C1 segment of cervical spinal cord (tissue), 14 donors: Measurements from ENCODE around the gene SLC2A1.

Experiments
- DNase-seq, 14 donors: peaks; one replicate each; lab custom pipeline; 2025; lab: John Stamatoyannopoulos, UW

Gene SLC2A1

DNA sequence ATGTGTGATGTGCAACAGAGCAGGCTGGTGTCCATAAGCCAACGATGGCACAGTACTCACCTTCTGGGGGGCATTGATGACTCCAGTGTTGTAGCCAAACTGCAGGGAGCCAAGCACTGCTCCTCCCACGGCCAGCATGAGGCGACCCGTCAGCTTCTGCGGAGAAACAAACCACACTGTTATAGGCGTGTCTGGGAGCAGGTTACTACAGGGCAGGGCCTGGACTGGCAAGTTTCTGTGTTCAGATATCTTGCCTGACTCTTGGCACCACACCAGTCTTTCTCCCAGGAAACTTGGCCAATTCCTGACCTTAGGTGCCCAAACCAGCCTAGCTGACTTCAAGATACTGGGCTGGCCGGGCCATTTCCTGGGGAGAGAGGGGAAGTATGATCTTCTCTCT lies 15.5 kb downstream of the SLC2A1 start:
- peak in 1 of 14 donors; percentile 57 for DNase-seq

DNA sequence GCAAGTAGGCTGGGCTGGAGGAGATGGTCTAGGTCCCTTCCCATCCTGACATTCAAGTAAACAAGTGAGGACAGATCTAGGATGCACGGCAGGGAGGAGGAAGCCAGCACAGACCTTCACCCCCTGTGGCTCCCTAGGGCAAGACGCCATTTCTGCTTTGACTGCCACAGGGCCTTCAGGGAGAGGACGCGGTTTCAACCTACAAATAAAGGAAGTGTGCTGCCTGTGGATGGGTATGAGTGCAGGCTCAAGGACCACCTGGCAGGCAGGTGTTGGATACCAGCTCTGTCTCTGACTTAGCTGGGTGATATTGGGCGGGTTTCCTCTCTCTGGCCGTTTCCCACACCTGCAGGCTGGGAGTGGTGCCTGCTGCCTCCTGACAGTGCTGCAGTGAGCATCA lies 16.2 kb downstream of the SLC2A1 start:
- peak in 1 of 14 donors; percentile 73 for DNase-seq

DNA sequence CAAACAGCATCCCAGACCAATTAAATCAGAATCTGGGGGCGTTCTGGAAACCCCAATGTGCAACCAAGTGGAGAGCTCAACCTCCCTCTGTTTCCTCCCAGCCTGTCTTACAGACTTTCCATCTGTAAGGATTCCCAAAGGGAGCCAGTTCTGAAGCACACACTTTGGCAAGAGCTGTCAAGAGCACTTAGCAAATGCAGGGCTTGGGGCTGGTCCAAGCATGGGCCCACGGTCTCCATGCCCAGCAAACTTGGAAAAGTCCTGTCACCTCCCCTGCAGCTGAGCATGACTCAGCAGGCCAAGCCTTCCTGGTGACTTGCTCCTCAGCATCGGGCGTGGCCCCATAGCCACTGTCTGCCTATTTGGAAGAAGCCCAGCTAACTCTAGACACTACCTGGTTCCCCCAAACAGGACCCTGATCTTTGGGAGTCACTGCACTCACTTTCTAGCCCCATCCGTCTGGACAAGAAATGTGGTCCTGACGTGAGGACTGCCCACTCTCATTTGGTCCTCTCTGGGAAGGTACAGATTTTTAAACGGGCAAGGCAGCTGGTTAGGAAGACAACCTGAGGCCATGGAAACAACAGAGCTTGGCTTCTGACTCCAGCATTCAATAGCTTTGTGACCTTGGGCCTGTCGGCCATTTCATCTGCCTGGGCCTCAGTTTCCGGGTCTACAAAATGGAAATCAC lies 16.9 kb downstream of the SLC2A1 start:
- DNase-seq = peak in 9 of 14 donors; percentile 28 to 71 (median 35)

DNA sequence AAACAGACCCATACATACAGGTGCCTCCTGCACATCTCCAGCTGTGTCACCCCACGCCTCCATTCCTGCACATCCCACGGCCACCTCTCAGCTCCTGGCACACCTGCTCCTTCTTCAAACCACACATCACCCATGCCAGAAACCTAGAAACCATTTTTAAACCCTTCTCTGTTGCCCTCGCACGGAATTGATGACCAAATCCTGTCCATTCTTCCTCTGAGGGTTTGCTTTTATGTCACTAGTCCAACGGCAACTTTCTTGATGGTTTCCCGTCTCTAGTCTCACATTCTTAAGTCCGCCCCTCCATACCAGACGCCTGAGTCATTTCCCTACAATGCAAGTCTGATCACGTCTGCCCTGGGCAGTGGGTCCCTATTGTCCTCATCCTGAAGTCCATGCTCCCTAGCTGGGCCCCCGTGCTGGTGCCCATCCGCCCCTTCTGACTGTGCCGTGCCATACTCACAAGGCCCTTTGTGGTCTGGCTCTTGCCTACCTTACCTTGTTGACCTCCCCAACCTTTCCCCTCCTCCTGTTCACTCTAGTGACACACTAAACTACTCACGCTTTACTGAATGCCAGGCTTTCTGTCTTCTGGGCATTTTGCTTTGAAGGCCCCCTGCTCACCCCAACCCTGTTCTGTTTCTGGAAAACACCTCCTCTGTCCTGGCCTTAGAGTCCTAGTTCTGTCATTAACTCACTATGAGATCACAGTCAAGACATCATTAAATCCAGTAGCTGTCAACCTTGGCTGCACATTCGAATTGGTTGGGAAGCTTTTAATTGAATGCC lies 17.6 kb downstream of the SLC2A1 start:
- no peak for DNase-seq

DNA sequence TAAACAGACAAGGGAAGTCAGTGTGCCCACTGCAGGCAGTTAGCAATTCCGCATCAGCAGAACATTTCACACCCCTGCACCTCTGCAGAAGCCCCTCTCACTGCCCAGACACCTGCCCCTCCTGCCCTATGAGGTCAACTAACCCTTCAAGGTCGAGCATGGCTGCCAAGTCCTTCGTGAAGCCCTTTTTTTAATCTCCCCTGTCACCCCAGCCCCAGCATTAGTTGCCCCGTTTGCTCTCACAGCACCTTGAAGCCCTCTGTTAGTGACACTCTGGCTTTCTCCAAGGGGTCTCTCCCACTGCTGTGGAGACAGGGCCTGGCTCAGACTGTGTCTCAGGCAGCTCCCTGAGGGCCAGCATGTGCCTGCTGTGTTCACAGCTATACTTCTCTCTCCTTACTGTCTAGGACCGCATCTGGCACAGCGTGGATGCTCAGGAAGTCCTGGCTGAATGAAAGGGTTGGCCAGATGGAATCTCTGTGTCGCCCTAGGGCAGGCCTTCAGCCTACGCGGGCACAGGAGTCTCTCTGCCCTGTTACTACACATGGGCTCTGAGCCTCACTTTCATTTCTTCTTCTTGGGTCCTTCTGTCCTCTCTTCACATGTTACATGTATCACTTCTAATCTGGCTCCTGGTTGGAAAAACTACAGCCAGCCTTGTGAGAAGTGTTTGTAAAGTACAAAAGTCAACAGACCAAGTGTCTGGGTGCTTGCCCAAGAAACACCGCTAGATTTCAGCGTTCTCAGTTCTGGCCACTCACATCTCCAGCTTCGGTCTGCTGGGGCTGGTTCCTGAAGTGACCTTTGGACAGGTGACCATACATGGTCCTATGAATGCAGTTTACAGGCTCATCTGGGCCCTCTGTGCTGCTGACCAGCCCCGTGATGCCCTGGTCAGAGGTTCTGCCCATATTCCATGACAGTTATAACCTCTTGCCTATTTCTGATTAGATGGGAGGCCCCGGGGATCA lies 19.7 kb downstream of the SLC2A1 start:
- DNase-seq = no peak

DNA sequence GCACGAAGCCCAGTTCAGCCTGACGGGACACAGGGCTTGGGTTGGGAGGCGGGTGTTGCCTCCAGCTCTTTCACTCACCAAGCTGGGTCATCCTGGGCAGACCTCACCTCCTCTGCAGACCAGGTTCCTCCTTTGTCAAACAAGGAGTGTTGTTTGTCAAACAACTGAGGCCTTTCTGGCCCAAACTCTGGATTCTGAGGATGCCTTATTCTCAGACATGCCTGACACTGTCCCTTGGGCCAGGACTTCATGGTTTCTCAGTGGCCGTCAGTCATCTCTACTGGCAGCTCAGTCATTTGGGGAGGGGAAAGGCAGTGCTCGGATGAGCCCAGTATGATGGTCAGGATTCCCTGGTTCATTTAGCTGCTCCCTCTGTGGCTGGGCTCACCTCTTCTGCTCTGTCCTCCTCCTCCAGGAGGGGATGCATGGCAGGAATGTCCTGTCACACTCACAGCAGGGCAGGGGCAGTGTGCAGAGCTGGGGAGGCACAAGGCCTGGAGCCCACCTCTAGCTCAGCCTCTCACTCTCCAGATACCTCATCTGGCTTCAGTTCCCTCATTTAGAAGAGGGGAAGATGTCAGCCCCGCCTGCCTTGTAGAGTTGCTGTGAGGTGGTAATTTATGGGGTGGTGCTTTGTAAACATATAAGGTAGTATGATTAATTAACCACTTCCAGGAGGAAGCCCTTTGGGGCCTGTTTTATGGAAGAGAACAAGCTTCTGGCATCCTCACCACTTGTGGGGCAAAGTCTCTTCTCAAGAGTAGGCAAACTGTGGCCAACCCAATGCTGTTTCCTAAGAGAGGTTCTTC lies 20.6 kb downstream of the SLC2A1 start:
- DNase-seq = no peak

DNA sequence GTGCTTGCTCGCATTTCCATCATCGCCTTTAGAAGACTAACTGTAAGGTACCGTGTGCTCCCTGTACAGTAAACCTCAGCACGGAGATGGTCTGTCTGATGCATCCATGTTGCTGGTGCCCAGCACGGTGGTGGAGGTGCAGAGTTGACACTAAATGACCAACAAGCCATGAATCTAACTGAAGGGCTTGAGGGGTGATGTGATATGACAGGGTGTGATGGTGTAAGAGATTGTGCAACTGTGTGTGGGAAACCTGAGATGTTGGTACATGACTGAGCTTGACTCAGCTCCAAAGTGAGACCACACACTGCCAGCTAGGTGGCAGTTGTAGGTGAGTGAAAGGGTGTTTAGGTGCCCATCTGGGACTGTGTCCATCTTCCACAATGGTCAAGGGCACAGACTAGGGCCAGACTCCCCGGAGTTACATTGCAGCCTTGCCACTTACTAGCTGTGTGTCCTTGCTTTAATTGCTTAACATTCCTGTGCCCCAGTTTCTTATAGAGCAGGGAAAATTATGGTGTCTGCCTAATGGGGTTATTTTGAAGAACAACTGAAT lies 21.4 kb downstream of the SLC2A1 start:
- DNase-seq = no peak

DNA sequence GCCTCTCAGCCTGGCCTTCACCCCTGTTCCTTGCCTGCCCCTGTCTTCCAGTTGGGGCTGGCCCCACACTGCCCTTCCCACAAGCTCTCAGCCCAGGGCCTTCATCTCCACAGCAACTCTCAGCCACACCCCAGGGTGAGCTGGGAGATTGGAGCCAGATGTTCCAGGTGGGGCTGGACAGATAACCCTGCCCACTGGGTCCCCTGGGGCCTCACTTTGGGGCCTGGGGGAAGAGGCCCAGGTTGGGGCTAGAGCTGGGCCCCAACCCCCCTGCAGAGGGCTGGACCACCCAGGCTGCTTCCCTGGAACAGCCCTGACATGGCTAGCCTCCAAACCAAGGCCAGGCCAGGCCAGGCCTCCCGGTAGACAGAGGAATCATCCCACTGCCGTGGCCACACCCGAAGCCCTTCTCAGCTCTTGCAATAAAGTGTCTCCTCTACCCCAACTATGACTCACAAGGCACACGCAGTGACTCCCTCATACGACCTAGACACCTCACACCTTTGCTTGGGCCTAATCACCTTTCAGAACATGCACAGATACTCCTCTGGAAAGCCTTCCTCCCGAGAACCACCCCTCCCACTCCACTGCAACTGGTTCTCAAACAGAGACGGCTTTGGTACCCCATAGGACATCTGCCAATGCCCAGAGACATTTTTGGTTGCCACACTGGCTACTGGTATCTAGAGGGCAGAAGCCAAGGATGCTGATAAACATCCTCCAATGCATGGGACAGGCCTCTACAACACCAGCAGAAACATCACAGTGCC lies 22.2 kb downstream of the SLC2A1 start:
- no peak for DNase-seq

DNA sequence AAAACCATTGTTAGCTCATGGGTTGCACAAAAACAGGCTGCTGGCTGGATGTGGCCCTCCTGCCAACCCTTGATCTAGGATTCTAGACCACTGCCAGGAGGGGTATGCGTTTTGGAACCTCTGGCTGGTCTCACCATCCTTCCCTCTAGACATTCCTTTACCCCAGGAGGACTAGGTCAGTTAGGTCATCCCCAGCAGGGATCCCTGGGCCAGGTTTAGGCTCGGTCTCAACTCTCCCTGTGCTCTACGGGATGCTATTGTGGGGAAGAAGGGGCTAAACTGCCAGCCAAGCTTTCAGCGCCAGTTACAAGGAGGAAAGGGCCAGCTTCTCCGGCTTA lies 22.7 kb downstream of the SLC2A1 start:
- DNase-seq = no peak

DNA sequence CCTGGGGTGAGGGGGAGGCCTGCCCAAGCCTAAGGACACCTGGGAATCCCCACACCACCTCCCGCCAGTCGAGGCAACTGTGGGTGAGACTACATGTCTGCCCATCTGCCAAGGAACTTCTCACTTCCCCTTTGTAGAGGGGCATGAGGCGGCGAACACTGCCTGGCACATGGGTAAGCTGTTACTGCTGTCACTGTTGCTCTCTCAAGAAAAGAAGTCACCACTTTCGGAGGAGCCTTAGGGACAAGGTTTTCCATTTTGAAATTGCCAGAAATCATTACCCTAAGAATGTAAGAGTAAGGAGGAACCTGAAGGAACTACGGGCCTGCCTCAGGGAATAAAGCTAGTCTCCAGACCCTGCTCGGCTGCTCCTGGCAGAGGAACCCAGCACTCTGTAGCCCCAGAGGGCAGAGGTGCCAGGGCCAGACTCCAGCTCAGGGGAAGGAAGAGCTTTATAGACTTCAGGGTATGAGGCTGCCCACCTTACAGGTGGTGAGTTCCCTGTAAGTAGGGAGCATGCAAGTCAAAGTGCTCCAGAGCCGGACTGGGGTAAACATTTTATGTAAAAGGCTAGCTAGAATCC lies 23.3 kb downstream of the SLC2A1 start:
- DNase-seq = peak in 1 of 14 donors; percentile 31

DNA sequence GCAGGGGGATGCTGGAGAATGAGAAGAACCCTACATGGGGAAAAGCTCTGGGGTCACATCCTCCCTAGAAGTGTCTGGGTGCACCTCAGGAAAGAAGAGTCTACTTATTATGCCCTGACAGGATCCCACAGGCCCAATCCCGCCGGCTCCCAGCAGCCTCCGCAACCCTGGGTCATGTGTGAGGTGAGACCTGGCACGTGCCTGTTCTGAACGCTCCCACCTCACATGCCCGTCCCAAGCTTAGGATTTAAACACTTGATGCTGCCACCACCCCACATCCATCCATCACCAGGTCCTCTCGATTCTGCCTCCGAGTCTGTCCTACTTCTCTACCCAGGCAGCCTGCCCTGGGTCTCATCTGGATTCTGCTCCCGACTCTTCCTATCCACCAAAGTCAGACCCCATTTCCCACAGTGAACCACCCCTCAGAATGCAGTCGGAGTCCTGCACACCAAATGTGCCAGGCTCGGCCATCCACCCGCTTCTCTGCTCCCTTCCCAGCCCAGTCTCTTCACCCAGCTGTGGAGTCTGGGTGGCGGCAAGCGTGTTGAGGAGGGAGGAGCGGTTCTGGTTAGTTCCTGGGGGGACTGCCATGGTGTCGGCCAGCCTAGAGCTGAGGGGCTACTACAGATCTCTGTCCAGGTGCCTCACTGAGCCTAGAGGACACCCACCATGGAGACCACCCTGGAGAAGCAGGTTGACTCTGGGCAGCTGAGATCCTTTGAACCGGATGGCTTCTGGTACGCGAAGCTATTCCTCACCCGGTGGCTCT lies 23.9 kb downstream of the SLC2A1 start:
- DNase-seq = no peak

DNA sequence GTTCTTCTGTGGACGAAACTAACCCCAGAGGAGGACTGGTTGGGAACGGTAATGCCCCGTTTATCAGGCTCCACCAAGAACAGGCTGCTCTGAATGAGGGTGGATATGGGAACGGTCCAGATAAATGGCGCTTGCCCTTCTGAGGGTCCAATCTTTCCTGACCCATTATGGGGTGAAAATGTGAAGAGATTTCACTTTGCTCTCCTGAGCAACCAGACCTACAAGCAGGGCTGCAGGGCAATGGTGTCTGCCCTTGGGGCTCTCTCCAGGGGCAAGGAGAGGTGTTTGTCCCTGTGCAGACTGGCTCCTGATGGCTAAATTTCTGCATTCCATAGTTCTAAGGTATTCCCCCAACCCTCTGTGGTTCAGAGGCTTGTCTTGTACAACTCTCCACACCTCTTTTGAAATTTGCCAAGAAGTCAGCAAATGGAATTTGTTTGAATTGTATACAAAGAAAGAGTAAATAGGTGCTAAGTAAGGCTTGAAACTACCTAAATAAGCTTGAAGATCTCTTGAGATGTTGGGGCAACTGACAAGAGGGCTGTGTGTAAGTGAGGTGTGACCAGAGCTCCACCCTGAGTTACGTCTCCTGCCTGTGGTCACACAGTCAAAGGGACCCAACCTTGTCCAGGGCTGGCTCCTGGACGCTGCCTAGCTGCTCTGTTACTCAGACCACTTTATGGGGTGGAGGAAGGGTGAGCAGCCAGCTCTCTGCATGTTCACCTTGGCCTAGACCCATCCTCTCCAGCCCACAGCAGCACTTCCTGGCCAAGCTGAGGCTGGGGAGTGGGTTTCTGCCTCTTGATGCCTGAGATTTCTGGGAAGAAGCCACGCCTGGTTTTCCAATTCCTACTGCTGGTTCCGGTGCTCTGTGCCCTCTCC lies 24.8 kb downstream of the SLC2A1 start:
- no peak for DNase-seq

DNA sequence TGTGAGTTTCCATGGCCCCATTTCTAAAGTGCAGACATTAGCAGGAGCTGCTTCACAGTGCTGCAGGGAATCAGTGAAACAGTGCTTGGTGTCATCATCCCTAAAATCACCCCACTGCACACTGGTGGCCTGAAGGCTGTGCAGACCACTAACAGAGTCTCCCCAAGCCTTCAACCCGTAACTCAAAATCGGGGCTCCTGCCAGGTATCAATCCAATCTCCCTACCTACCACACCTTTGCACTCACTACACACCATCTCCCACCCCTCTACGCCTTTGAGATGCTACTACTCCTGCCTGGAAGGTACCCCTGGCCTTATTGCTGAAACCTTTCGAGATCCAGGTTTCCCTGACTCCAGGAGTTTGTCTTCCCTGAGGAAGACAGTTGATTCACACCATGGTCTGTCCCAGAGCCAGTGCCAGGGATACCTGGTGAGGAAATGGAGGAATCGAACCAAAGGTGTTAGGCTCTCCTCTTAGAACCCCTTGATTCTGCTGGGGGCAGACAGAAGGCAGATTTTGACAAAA lies 25.5 kb downstream of the SLC2A1 start:
- no peak for DNase-seq

DNA sequence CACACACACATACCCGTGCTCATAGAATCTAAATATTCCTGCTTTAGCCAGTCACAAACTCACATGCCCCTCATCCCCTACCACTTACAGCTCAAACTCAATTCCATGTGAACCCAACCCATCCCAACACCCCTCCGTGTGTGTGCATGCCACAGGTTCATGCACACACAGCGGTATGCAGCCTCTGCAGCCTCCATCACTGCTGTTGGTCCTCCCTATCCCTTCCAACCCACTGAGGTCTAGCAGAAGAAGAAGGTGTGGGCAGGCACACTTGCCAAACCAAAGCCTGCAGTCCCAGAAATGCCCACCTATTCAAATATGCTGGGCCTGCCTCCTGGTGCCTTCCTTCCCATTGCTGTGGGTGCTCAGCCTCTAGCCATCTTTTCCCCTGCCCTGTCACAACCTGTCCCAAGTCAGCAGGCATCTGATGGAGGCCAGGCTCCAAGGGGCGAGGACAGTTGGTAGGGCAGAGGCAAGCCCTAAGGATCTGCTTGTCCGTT lies 26.2 kb downstream of the SLC2A1 start:
- DNase-seq = no peak

DNA sequence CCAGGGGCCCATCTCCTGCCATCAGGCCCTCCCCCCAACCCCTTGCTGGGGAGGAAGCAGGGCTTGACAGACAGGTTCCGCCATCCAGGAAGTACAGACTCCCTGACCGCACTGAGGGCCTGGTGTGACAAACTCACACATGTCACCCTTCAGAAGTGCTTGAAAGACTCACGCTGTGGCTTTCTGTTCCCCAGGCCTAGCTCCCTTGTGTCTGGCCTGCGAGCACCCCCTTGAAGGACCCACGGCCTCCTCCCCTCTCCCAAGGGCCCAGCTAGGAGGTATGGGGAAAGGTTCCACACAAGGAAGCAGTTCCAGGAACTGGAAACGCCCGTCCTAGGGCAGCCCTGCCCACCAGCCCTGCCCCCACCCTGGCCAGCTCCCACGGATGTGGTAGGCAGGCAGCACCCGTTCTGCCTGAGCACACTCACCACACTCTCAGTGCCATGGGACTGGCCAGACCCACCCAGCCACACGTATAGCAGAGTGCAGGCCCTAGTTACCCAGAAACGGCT lies 26.7 kb downstream of the SLC2A1 start:
- peak in 1 of 14 donors; percentile 60 for DNase-seq

DNA sequence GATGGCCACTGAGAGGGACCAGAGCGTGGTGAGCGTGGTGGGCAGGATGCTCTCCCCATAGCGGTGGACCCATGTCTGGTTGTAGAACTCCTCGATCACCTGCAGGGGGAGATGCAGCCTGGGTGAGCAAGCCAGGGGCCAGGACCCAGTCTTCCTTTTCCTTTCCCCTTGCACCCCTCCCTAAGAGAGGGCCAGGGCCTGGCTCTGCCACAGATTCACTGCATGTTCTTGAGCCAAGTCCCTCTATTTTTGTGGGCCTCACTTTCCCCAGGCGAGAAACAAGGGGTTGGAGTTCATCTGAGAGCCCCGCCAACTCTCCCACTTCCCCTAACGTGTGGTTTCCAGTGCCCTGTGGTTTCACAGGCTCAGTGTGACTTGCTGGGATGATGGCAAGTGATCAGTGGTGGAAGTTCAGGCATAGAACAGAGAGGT lies 27.5 kb downstream of the SLC2A1 start:
- DNase-seq = peak in 5 of 14 donors; percentile 29 to 60 (median 46)
